Stimulated activated naive CD4-positive, alpha-beta T cell (primary cell): ENCODE results near the gene GPRC6A.

Experiments used
- DNase-seq, 6 experiments: peaks; one replicate each; lab custom pipeline; 2025; lab: John Stamatoyannopoulos, UW

GPRC6A gene

DNA sequence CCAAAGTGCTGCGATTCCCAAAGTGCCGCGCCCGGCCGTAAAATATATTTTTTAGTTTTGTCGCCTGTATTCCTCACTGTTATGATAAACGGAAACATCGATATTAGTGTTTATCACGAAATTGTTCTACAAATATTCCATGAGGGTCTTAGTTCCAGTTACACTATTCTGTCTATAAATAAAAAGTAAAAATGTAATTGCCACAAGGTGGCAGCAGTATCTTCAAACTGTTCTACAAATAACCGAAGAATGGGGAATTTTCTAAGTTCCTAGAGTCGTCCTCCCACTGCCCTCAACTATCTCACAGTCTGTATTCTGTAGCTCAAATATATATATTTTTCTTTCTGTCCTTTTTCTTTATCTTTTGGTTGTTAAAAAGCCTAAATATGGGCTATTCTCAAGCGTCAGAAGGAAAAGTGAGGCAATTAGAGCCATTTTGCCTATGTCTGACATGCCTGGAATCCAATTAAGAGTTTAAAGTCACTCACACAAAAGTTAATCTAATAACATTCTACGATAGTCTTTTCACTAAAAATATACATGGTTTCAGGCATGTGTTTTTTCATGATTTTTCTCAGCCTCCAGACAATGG is 49.2 kb downstream of the GPRC6A start:
- DNase-seq = peak in 1 of 6 experiments; percentile 1

DNA sequence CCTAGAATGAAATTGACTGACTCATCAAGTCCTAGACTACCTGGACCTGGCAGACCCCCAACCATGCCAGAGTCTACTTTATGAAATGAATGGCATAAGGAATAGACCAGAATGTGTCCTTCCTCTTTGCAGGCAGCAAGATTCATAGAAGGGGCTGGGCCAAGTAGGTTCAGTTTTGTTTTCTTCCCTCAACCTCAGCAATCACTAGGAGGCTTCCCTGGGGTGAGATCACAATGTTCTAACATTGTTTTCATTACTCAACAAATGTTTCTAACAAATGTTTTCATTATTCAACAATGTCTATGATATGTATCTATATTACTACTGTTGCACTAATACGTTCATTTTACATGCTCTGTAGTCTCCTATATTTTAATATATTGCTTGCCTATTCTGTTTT is 55.0 kb downstream of the GPRC6A start:
- no peak for DNase-seq

DNA sequence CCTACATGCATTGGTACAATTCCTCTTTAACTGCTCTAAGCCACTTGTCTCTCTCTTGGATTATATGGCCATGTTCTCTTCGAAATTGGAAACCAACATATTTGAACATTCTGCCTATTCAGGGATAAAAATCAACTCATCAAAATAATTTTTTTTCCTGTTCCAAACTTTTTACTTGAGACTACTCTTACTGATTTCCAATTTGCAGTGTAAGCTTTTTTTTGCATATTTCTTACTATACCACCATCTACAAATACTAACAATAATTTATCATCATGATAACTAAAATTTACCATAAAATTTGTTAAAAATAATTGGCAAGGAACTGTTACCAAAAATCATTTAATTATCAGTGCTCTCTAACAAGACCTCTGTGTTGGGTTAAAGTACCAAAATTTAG is 56.4 kb downstream of the GPRC6A start:
- no peak for DNase-seq

DNA sequence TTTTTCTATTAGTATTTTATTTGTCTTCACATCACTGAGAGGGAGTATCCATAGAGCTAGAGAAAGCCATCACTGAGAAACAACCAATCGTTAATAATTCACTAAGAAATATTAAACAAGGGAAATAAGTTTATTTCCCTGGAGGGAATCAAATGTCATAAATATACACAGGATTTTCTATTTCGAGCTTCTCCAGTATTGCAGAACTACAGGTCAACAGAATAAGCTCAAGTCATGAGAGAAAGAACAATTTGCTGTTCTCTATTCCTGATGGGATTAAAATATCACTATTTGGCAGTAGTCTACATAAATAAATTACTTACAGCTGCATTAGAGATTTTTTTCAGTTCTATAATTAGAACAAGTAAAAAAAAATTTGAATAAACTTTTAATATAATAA is 61.2 kb downstream of the GPRC6A start:
- no peak for DNase-seq

DNA sequence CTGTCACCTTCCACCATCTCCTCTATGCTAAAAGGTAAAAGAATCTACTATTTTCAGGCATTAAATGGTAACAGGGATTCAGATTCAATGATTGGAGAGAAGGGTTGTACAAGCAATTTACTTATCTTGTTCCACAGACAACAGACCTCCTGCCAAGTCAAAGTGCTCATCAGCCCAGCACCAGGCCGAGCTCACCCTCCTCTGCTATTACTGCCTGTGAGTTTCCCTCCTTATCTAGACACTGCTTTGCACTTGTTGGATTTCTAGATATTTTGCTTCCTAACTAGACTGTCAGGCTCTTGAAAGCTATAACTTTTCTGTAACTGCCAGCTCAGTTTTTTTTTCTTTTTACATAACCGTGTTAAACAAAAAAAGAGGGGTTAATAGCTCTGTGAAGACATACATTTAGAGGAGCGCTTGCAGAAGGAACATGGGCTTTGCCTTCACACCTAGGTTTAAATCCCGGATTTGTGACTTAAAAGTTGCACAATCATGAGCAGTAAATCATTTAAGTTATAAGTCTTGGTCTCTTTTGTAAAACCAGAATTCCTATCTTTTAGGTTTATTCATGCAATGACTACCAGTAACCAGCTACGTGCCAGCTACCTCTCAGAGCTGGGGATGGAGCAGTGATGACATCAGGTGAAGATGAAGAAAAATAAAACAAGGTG is 62.2 kb downstream of the GPRC6A start:
- no peak for DNase-seq

DNA sequence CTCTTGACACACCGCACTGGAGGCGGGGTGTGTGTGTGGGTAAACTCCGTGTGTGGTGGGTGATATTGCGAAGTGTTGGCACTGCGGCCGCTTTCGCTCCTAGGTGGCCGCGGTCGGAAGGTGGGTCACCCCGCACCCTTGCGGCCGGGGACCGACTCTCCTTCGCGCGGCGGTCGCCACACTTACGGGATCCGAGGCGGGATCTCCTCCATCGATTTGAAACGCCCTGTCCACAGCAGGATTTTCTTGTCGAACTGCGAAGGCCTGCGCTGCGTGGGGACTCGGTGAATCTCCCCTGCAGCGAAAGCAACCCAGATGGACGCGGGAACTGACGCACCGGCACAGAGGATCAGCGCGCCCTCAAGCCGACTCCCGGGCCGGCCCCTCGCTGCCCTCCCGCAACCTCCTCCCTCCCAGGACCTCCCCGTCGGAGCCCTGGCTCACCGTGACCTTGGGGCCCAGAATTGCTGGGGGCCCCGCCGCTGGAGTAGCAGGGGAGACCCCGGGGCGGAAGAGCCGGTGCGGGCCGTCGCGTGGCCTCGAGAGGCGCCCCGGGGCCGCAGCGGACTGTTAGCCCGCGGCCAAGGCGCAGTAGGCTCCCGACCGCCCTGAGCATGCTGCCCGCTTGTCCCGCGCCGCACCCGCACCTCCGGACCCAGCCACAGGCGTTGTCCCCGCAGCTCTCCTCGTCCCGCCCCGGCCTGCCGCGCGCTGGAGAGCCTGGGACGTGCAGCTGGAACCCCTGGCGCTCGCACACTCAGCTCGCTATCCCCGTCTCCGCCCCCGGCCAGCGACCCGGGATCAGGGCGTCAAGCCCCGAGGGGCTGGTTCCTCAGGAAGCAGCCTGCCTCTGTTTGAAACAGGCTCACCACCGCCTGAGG is 63.7 kb downstream of the GPRC6A start, which contains the start of gene FAM162B:
Gene FAM162B, minus strand, starts transcription at position 759 of the 881 bp plus-strand sequence. Its CDS starts 143 bp downstream, at position 616.
- peak in 1 of 6 experiments; percentile 4 for DNase-seq

DNA sequence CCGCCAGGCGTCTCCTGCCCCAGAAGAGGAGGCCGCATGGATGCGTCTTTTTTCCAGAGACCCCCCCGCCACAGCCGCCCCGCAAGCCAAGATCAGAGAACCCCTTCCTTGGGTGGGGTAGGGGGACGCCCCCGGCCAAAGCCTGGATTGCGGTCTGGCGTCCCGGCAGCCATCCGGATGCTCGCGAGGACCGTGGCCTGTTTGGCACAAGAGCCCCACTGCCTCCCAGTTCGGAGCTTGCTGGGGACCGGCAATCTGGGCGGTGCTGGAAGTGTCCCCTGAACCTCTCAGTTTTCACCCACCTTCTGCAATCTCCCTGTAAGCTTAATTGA is 64.3 kb downstream of the GPRC6A start:
- no peak for DNase-seq

DNA sequence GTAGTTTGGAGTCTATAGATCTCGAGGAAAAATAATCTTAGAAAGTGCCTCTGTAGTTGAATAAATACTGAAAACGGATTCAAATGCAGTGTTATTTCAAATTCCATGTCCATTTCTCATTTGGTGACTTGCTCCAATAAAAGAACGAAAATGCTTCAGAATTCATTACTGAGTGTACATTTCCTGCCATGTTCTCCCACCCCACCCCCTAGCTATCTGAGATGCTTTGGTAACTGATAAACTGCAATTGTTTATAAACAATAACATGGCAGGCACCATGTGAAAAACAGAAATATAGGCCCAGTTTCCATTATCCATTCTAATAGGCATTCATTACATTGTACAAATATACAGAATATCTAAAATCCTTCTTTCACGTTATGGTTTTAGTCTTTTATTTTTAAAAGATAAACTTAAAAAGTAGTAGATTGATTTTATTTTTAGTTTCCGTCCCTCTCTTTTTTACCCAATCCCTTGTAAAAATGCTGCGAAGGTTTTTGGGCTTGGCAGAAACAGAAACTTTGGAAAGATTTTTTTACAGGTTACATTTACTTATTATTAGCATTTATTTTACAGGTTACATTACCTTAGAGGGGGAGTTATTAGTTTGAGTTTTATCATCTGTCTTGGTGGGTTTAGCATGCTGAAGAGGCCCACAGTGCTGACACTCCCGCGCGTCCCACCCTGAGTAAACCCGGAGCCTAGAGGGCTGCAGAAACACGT is 64.8 kb downstream of the GPRC6A start:
- DNase-seq = no peak

DNA sequence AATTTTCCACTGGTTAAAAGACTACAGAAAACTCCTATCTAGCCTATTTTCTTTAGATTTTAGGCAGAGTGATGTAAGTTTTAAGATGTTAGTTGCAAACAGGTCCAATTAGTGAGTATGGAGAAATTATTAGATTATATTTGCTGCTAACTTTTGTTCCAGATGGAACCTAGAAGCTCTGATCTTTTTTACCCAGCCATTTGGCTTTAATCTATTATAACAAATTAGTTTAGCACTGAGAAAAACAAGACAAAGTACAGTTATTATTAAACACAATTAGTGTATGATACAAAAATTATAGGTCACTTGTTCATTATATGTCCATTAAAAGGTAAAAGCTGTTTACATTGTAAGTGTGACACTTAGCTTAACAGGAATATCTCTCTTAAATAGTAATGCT is 65.8 kb downstream of the GPRC6A start:
- no peak for DNase-seq

DNA sequence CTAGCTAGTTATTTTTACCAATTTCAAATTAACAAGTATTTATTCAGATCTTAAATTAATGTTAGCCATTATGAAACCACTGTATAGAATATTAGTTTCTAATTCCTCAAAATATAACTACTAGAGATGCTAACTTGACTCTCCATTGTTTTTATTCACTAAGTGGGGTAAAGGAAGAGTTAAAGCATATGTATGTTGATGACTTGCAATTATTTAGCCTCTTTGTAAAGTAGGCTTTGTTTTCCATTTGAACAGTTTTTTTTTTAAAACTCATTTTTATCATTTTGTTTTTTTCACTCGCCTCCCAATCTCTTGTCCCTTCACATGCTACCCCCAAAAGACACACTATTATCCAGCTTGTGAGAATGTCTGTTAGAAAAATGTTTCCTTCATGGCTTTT is 66.6 kb downstream of the GPRC6A start:
- no peak for DNase-seq

DNA sequence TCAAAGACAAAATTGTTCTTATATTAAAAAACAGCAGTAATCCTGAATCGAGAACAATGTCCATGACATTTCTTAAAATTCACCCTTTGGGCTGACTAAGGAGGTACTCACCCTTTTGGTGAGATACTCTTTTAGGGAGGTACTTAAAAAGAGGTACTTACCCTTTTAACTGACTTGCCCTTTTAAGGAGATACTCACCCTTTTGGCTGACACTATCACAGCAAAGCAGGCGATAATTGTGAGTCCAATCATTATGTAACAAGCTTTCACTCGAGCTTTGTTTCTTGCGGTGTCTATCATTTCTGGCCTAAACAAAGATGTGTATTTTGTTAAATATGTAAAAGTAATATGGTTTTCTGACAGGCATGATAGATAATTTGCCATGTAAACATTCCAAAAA is 67.1 kb downstream of the GPRC6A start:
- DNase-seq = no peak

DNA sequence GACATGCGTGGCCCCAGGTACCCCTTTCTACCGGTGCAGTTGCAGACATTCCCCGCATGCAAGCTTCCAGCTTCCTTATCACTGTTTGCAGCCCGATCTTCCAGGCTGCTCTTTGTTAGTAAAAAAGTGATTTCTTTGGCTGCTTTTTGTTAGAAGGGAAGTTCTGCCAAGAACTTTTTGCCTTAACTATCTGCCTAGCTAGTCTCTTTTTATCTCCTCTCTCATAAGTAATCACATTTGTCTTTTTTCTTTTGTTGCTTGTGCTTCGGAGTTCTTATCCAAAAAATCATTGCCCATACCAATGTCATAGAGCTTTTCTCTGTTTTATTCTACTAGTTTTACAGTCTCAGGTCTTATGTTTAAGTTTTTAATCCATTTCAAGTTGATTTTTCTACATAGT is 83.7 kb downstream of the GPRC6A start:
- DNase-seq = no peak
